Hepatocyte (in vitro differentiated cells): ENCODE measurements around the gene CRLF1. TPM values are rescaled to one million over a fixed set of nuclear protein-coding genes. Genes with fewer than 3 reads are reported as not detected.

Experiments
- DNase-seq: peaks from one replicate; pipeline ENCODE4 v3.0.0-alpha.2; 2016; ENCODE audit warnings: low spot score
- H2AFZ ChIP-seq: fragments of 200-600 bp; sonication (generic); 2 replicates; pipeline ENCODE4 v1.6.0; 2016; ENCODE audit warnings: antibody characterized with exemption, mild to moderate bottlenecking
- H3K27ac ChIP-seq: fragments of 200-600 bp; sonication (generic); 2 replicates; pipeline ENCODE4 v1.5.1; 2016; ENCODE audit warnings: mild to moderate bottlenecking
- H3K27me3 ChIP-seq: fragments of 200-600 bp; sonication (generic); 2 replicates; pipeline ENCODE4 v1.6.1; 2016
- H3K36me3 ChIP-seq: fragments of 200-600 bp; sonication (generic); replicated peaks from 2 replicates; pipeline ENCODE4 v1.5.1; 2016; ENCODE audit warnings: low read depth; ENCODE audit not compliant: insufficient read depth
- H3K4me1 ChIP-seq: fragments of 200-600 bp; sonication (generic); 2 replicates; pipeline ENCODE4 v1.5.1; 2016; ENCODE audit warnings: mild to moderate bottlenecking, moderate library complexity; ENCODE audit not compliant: insufficient read depth
- H3K4me2 ChIP-seq: fragments of 200-600 bp; sonication (generic); 2 replicates; pipeline ENCODE4 v1.6.0; 2016
- H3K4me3 ChIP-seq: fragments of 200-600 bp; sonication (generic); 2 replicates; pipeline ENCODE4 v1.5.1; 2016; ENCODE audit warnings: mild to moderate bottlenecking
- H3K79me2 ChIP-seq: fragments of 200-600 bp; sonication (generic); 2 replicates; pipeline ENCODE4 v1.6.0; 2017; ENCODE audit warnings: mild to moderate bottlenecking
- H3K9me2 ChIP-seq: fragments of 200-600 bp; sonication (generic); replicated peaks from 2 replicates; pipeline ENCODE4 v1.6.0; 2017; ENCODE audit warnings: mild to moderate bottlenecking; ENCODE audit not compliant: insufficient read depth
- H3K9me3 ChIP-seq: fragments of 200-600 bp; sonication (generic); 2 replicates; pipeline ENCODE4 v1.5.1; 2016; ENCODE audit warnings: low read depth, mild to moderate bottlenecking
- H4K20me1 ChIP-seq: fragments of 200-600 bp; sonication (generic); 2 replicates; pipeline ENCODE4 v1.6.0; 2016; ENCODE audit warnings: mild to moderate bottlenecking; ENCODE audit not compliant: insufficient read depth, poor library complexity, severe bottlenecking
- EZH2 ChIP-seq: fragments of 200-600 bp; sonication (generic); IDR thresholded peaks from 2 replicates; pipeline ENCODE4 v1.6.1; 2016; ENCODE audit warnings: antibody characterized with exemption, mild to moderate bottlenecking, borderline replicate concordance
- EZH2phosphoT487 ChIP-seq: fragments of 200-600 bp; sonication (generic); IDR thresholded peaks from one replicate; pipeline ENCODE4 v1.6.1; 2018; ENCODE audit warnings: antibody characterized with exemption, mild to moderate bottlenecking, low read depth, moderate library complexity; ENCODE audit not compliant: unreplicated experiment, severe bottlenecking
- WGBS: methylation state at CpG from one replicate; pipeline ENCODE4 v1.1.6; 2016; ENCODE audit warnings: low lambda C conversion rate; ENCODE audit errors: missing lambda C conversion rate; 5-methylcytosine and 5-hydroxymethylcytosine counted together
- polyA plus RNA-seq: library from polyadenylated mRNA; unstranded; fragments of >200 nt; fragmentation: Nextera tagmentation; extraction: Ambion mirVana; gene quantifications from 2 replicates; pipeline ENCODE4 v1.2.1, GENCODE V29; 2016
- total RNA-seq: library from RNA; depleted of rRNA; stranded (reverse); fragments of >200 nt; gene quantifications from 2 replicates; pipeline ENCODE4 v1.2.3, GENCODE V29; 2014
- TF ChIP-seq, protein P1 (sequence below): fragments of 200-600 bp; sonication (generic); IDR thresholded peaks from 2 replicates; pipeline ENCODE4 v1.5.1; 2016; ENCODE audit warnings: antibody characterized with exemption, mild to moderate bottlenecking; ENCODE audit not compliant: poor library complexity

CRLF1 gene
- total and polyA plus RNA-seq, 2 experiments from 2014 or later: 13.9 to 42.2 TPM

- TF ChIP-seq, protein P1, sequence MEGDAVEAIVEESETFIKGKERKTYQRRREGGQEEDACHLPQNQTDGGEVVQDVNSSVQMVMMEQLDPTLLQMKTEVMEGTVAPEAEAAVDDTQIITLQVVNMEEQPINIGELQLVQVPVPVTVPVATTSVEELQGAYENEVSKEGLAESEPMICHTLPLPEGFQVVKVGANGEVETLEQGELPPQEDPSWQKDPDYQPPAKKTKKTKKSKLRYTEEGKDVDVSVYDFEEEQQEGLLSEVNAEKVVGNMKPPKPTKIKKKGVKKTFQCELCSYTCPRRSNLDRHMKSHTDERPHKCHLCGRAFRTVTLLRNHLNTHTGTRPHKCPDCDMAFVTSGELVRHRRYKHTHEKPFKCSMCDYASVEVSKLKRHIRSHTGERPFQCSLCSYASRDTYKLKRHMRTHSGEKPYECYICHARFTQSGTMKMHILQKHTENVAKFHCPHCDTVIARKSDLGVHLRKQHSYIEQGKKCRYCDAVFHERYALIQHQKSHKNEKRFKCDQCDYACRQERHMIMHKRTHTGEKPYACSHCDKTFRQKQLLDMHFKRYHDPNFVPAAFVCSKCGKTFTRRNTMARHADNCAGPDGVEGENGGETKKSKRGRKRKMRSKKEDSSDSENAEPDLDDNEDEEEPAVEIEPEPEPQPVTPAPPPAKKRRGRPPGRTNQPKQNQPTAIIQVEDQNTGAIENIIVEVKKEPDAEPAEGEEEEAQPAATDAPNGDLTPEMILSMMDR: no peak
- no peak overlapping the region for H3K4me2 ChIP-seq
- H3K9me2 ChIP-seq: no peaks in the 10 kb centered on the region
- whole genome bisulfite sequencing: 80% methylated on average over 7 of the region's 7 CpGs
- H3K4me3 ChIP-seq: no peak overlapping the region
- no peaks in the 10 kb centered on the region for H3K36me3 ChIP-seq
- no peaks in the 10 kb centered on the region for H3K9me3 ChIP-seq
- no peak for DNase-seq
- no peaks in the 10 kb centered on the region for H3K79me2 ChIP-seq
- H3K27me3 ChIP-seq: peaks cover 1% of the 10 kb centered on the region
- no peaks in the 10 kb centered on the region for H3K4me1 ChIP-seq
- H4K20me1 ChIP-seq: no peaks in the 10 kb centered on the region
- H2AFZ ChIP-seq: no peak overlapping the region
- H3K27ac ChIP-seq: no peak overlapping the region
Measured at GRCh38 chr19:18620902-18621301, 14.3 kb upstream of the CRLF1 start.

GRCh38 chr19:18620311-18620710 lies 13.7 kb upstream of the CRLF1 start:
- Histone ChIP-seq H3K79me2 (no peaks in the 10 kb centered on the region), H3K9me2 (no peaks in the 10 kb centered on the region), H3K9me3 (no peaks in the 10 kb centered on the region), H3K27me3 (peaks cover 7% of the 10 kb centered on the region), H3K4me1 (no peaks in the 10 kb centered on the region), H4K20me1 (no peaks in the 10 kb centered on the region), H3K27ac (no peak overlapping the region), H3K4me2 (no peak overlapping the region), H3K4me3 (no peak overlapping the region), H2AFZ (no peak overlapping the region), H3K36me3 (no peaks in the 10 kb centered on the region)
- TF ChIP-seq EZH2phosphoT487 (no peak), EZH2 (no peak)
- TF ChIP-seq, protein P1: no peak
- 92% methylated on average over 10 of the region's 10 CpGs for WGBS
- no peak for DNase-seq

DNA sequence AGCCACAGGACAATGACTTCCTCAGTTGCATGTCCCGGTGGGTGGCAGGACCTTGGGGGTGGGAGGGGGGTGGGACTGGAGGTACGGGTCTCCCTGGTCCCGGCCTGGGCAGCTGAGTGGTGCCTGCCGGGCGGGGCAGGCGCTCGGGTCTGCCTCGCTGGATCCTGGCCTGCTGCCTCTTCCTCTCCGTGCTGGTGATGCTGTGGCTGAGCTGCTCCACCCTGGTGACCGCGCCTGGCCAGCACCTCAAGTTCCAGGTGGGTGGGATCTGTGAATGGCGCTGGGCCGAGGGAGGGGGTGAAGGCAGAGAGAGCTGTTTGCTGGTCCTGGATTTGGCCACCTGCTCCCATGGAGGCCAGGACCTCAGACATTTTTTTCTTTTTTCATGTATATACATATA lies 11.6 kb upstream of the CRLF1 start:
- H3K27me3 ChIP-seq: peaks cover 28% of the 10 kb centered on the region
- DNase-seq: no peak
- 94% methylated on average over 5 of the region's 13 CpGs for WGBS

More for the DNA sequence above, 11.6 kb upstream of the CRLF1 start:
- Histone ChIP-seq H4K20me1 (no peaks in the 10 kb centered on the region), H3K9me3 (no peaks in the 10 kb centered on the region), H3K27ac (no peak overlapping the region), H3K79me2 (no peaks in the 10 kb centered on the region), H2AFZ (no peak overlapping the region), H3K36me3 (no peaks in the 10 kb centered on the region), H3K4me3 (no peak overlapping the region), H3K9me2 (no peaks in the 10 kb centered on the region), H3K4me2 (no peak overlapping the region), H3K4me1 (no peaks in the 10 kb centered on the region)
- TF ChIP-seq EZH2 (no peak), EZH2phosphoT487 (no peak)
- TF ChIP-seq, protein P1: no peak
